HG03280 (cell line): Measurements from ENCODE around the gene GOLGA3.
"Not testable (repeated sequence)": the region's sequence is repeated elsewhere in the genome, so short reads cannot be mapped to it uniquely, and the experiment has no call there.

Source experiments
- ATAC-seq: cut with Tn5 transposase; IDR thresholded peaks from one replicate; pipeline ENCODE4 v1.9.1; 2021; ENCODE audit warnings: mild to moderate bottlenecking, moderate library complexity; ENCODE audit not compliant: unreplicated experiment

Gene GOLGA3, protein sequence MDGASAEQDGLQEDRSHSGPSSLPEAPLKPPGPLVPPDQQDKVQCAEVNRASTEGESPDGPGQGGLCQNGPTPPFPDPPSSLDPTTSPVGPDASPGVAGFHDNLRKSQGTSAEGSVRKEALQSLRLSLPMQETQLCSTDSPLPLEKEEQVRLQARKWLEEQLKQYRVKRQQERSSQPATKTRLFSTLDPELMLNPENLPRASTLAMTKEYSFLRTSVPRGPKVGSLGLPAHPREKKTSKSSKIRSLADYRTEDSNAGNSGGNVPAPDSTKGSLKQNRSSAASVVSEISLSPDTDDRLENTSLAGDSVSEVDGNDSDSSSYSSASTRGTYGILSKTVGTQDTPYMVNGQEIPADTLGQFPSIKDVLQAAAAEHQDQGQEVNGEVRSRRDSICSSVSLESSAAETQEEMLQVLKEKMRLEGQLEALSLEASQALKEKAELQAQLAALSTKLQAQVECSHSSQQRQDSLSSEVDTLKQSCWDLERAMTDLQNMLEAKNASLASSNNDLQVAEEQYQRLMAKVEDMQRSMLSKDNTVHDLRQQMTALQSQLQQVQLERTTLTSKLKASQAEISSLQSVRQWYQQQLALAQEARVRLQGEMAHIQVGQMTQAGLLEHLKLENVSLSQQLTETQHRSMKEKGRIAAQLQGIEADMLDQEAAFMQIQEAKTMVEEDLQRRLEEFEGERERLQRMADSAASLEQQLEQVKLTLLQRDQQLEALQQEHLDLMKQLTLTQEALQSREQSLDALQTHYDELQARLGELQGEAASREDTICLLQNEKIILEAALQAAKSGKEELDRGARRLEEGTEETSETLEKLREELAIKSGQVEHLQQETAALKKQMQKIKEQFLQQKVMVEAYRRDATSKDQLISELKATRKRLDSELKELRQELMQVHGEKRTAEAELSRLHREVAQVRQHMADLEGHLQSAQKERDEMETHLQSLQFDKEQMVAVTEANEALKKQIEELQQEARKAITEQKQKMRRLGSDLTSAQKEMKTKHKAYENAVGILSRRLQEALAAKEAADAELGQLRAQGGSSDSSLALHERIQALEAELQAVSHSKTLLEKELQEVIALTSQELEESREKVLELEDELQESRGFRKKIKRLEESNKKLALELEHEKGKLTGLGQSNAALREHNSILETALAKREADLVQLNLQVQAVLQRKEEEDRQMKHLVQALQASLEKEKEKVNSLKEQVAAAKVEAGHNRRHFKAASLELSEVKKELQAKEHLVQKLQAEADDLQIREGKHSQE (N-terminal part only)

DNA sequence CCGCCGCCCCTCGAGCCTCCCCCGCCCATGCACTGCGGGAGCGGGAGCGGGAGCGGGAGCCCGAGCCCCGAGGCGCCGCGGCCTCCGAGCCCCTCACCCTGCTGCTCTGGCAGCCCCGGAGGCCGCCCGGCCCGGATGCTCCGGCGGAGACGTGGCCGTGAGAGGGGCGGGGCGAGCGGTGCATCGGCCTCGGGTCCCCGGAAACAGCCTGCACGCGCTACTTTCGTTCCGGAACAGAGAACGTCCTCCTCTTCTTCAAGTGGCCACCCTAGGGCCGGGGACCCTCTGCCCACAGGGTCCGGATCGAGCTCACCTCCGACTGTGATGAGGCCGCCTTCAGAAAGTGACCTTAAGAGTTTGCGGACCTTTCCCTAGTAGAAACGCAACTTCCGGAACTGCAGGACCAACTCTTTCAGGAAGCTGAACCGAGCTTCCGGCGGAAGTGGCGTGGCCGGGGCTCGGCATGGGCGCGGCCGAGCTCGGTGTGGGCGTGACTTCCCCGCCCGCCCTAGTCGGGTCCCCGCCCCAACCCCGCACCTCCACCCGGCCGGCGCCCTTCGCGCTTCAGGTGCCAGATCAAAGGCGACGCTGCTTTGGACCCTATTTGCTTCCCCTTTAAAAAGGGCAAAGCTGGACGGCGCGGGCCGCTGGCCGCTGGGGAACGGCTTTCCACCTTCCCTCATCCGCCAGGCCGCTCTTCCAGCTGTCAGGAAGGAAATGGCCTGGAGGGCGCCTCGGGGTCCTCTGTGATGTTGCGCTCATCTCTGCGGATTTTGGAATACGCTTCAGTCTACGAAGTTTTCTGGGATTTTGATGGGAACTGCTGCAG is at the start of gene GOLGA3:
GOLGA3 (minus strand) TSS at position 164 of the 829 bp plus-strand sequence. CDS start 6,741 bp downstream, outside the sequence.
- ATAC-seq, result peak; percentile 90

DNA sequence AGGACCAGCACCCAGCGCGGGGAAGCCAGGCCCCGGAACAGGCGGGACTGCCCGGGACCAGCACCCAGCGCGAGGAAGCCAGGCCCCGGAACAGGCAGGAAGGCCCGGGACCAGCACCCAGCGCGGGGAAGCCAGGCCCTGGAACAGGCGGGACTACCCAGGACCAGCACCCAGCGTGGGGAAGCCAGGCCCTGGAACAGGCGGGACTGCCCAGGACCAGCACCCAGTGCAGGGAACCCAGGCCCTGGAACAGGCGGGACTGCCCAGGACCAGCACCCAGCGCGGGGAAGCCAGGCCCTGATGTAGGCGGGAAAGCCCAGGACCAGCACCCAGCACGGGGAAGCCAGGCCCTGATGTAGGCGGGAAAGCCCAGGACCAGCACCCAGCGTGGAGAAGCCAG is 46.0 kb upstream of the GOLGA3 start:
- ATAC-seq, result not testable (repeated sequence)

GRCh38 chr12:132874175-132874574 is 45.5 kb upstream of the GOLGA3 start:
- ATAC-seq, result no peak

- ATAC-seq, result no peak
Observed at GRCh38 chr12:132873724-132874123, 45.1 kb upstream of the GOLGA3 start.

DNA sequence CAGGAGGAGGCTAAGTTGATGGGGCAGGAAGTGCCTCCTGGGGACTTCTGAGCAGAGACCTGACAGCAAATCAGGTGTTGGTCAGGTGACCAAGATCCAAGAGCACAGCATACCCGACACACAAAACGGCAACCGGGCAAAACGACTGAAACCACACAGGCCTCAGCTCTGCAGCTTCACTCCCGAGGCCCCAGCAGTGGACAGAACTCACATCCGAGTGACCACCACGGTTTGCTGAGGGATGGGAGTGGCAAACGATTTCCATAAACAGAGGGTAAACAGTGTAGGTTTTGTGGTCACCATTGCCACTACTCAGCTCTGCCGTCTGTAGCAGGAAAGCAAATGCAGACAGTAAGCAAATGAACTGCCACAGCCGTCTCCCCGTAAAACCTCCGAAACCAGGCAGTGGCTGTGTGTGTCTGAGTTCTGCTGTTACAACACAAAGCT is 44.3 kb upstream of the GOLGA3 start:
- ATAC-seq, result no peak

DNA sequence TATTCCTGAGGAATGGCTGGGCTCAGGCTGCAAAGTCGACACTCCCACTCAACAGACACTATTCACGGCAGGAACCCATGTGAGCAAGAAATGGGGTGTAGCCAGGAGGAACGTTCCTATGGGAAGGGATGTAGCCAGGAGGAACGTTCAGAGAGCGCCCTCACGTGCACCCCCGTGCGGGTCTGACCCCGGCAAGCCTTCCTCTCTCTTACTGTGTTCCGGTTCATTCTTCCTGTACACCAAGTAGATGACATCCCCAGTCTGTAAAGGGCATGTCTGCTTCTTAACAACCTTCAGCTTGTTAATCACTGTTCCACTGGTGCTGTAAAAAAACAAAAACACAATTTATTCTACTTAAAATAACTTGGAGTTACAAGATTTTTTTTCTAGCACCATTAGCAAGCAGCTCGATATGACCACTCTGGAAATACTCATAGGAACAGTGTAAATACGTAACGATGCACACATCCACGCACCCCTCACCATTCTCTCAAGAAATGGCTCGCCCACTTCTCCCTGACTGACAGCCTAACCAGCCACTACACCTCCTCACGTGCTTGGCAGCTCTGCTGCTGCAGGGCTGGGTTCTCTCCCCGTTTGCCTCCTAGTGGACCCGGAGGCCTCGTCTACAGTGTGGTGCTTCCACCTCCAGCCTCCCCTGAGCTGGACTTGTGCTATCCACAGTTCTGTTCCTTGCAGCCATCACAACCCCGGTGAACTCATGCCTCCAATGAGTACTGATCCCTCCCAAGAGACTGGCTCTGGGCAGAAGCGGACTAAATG is 43.6 kb upstream of the GOLGA3 start:
- ATAC-seq, result no peak

DNA sequence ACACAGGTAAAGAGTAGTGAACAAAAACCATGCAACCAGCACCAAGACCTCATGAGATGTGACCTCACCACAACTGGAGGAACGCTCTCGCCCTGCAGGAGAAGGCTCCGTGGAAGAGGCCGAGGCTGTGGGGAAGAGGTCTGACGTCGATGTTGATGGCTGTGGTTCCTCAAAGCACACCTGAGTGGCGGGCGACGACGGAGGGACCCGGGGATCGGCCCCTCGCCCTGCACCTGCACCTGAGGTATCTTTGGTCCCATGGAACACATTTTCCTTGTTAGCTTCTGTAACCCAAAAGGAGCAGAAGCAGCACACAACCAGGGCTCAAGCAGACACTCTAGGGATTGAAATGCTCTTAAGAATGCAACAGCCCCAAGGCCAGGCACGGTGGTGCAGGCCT is 40.9 kb upstream of the GOLGA3 start:
- ATAC-seq, result no peak

DNA sequence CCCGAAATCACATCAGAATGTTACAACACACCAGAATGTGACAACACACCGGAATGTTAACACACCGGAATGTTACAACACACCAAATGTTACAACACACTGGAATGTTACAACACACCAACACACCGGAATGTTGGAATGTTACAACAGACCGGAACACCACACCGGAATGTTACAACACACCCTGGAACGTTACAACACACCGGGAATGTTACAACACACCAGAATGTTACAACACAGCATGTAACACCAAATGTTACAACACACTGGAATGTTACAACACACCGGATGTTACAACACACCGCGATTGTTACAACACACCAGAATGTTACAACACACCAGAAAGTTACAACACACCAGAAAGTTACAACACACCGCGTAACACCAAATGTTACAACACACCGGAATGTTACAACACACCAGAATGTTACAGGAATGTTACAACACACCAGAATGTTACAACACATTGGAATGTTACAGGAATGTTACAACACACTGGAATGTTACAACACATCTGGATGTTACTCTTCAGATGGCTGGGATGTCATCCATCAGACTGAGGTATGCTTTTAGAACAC is 37.7 kb upstream of the GOLGA3 start:
- ATAC-seq, result no peak

- ATAC-seq, result no peak
Observed at GRCh38 chr12:132861558-132861957, 32.9 kb upstream of the GOLGA3 start.

GRCh38 chr12:132858718-132859266 is 30.1 kb upstream of the GOLGA3 start:
- no peak for ATAC-seq

DNA sequence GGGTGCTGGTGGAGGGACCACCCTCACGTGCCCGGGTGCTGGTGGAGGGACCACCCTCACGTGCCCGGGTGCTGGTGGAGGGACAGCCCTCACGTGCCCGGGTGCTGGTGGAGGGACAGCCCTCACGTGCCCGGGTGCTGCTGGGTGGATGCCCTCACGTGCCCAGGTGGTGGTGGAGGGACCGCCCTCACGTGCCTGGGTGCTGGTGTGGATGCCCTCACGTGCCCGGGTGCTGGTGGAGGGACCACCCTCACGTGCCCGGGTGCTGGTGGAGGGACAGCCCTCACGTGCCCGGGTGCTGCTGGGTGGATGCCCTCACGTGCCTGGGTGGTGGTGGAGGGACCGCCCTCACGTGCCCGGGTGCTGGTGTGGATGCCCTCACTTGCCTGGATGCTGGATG is 28.4 kb upstream of the GOLGA3 start:
- not testable (repeated sequence) for ATAC-seq

- ATAC-seq, result no peak
Observed at GRCh38 chr12:132856581-132856980, 27.9 kb upstream of the GOLGA3 start.

- not testable (repeated sequence) for ATAC-seq
Observed at GRCh38 chr12:132855211-132855610, 26.5 kb upstream of the GOLGA3 start.

DNA sequence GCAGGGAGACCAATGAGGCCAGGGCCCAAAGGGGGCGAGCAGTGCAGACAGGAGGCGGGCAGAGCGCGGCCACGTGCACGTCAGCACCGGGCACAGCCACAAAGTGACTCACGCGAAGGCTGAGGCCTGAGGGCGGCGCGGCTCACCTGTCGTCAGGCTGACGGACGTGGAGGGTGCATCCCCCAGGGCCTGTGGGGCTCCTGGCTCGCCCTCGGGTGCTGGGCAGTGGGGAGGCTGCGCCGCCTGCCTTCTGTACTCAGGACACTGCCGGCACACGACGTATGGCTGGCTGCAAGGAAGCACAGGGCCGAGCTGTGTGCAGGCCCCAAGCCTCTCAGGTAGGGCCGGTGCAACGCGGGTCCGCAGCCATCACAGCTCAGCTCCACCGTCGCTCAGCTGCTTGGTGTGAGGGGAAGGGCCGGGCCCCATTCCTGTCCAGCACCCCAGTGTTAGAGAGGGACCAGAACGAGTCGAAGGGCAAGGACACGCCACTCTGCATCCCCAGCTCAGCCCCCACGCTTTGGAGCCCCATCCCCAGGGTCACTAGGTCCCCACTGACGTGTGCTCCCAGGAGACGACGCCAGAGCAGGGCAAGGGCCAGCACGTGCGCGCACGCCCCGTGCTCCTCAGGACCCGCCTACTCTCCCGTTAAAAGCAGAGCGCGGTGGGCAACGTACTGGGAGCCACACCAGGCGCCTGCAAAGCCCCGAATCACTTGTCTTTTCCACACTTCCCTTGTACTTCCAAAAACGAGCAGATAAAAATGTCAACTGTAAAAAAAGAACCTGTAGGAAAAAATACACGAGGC is 24.8 kb upstream of the GOLGA3 start:
- no peak for ATAC-seq

- no peak for ATAC-seq
Observed at GRCh38 chr12:132852496-132852895, 23.8 kb upstream of the GOLGA3 start.

DNA sequence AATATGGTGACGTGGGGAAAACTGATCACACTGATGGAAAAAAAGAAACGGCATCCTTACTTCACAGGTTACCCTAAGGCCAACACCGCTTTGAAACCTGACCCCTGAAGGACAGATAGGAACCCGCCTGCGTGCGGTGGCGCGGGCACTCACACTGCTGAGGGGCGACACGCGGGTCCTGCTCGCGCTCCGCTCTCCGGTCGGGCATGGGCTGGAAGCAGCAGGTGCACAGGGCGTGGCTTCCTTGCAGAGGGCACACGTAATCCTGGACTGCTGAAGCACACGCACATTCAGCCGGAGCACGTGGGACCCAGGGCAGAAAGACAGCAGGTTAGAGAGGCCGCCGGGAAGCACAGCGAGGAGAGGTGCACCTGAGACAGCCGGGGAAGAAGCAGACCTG is 22.8 kb upstream of the GOLGA3 start:
- ATAC-seq, result no peak

DNA sequence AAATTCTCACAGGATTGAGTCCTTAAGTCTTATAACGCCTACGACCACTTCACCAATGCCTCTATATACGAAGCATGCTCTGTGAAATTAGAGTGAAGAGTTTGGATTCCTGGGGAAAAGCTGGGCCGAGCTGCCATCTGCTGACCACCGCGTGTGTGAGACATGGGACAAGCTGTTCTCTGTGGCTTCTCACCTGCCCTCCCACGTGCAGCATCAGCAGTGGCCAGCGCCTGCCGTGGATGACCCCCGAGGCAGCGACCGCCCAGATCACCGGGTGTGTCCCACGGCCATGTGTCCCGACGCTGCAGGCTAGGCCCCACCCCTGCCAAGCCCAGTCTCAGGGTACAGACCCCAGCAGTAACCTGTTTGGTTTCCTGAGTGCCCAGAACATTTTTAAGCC is 21.6 kb upstream of the GOLGA3 start:
- ATAC-seq, result no peak

GRCh38 chr12:132848521-132848920 is 19.9 kb upstream of the GOLGA3 start:
- ATAC-seq, result no peak
